ENCODE data around the gene STK35. TPM values are rescaled to one million over a fixed set of nuclear protein-coding genes. Genes with fewer than 3 reads are reported as not detected.

The STK35 gene
- total and polyA plus RNA-seq, 2 of the 8 experiments (the other 6 are each of a cell fraction or from before 2014, with no cell fraction given): 24.9 to 45.0 TPM

- TF ChIP-seq NRF1 (IDR thresholded peaks at IDR 0.05; ENCODE audit: low read depth, low read length) (no peak), ATF2 (IDR thresholded peaks at IDR 0.05; ENCODE audit: low read length) (no peak), TCF12 (IDR thresholded peaks at IDR 0.05; ENCODE audit: low read depth, low read length) (no peak), SIRT6 (IDR thresholded peaks at IDR 0.05; ENCODE audit: low read length) (no peak), JUND (IDR thresholded peaks at IDR 0.05; ENCODE audit: low read length) (no peak), ZNF274 (IDR thresholded peaks at IDR 0.05; ENCODE audit: borderline replicate concordance, extremely low read depth, low read length) (no peak), BCL11A (IDR thresholded peaks at IDR 0.05; ENCODE audit: low read depth in 2 of 2, low read length in 2 of 2) (no peak), USF2 (IDR thresholded peaks at IDR 0.05; ENCODE audit: low read length) (peak; percentile 65), RXRA (IDR thresholded peaks at IDR 0.05; ENCODE audit: insufficient read depth, low read depth, low read length) (no peak), TAF7 (optimal IDR thresholded peaks at IDR 0.05; ENCODE audit: borderline replicate concordance, low read depth, low read length) (no peak), CHD1 (IDR thresholded peaks at IDR 0.05; ENCODE audit: low read depth, low read length) (no peak)
These were observed 49.7 kb upstream of the STK35 start (continued) for GRCh38 chr20:2051946-2052345.
